Measurements from ENCODE around the gene ULBP1.
A peak's percentile ranks its signal among the peaks of the same experiment; 100 is the strongest.
"Not testable (repeated sequence)": the region's sequence is repeated elsewhere in the genome, so short reads cannot be mapped to it uniquely, and the experiment has no call there.

ULBP1 gene

GRCh38 chr6:149963462-149964307 is at the start of gene ULBP1:
Gene ULBP1, plus strand, starts transcription at chr6:149963943. Its CDS starts 107 bp downstream, at chr6:149964050.
- DNase-seq: peak; percentile 80

GRCh38 chr6:149915970-149916865 is 47.5 kb upstream of the ULBP1 start:
- DNase-seq: no peak

- DNase-seq: no peak
Observed at GRCh38 chr6:149917679-149918078, 46.1 kb upstream of the ULBP1 start.

- no peak for DNase-seq
Observed at GRCh38 chr6:149918151-149918905, 45.4 kb upstream of the ULBP1 start.

GRCh38 chr6:149919126-149919833 is 44.5 kb upstream of the ULBP1 start:
- not testable (repeated sequence) for DNase-seq

- DNase-seq: no peak
Observed at GRCh38 chr6:149919834-149920225, 43.9 kb upstream of the ULBP1 start.

GRCh38 chr6:149921361-149921760 is 42.4 kb upstream of the ULBP1 start:
- no peak for DNase-seq

- not testable (repeated sequence) for DNase-seq
Observed at GRCh38 chr6:149922091-149922490, 41.7 kb upstream of the ULBP1 start.

- peak; percentile 76 for DNase-seq
Observed at GRCh38 chr6:149922642-149923326, 41.0 kb upstream of the ULBP1 start, which contains the start of gene RAET1G. Gene RAET1G, minus strand, starts transcription at chr6:149923121. Its CDS starts 111 bp downstream, at chr6:149923010.

- no peak for DNase-seq
Observed at GRCh38 chr6:149923327-149923986, 40.3 kb upstream of the ULBP1 start.

GRCh38 chr6:149924206-149924932 is 39.4 kb upstream of the ULBP1 start:
- no peak for DNase-seq

- no peak for DNase-seq
Observed at GRCh38 chr6:149924933-149925252, 38.9 kb upstream of the ULBP1 start.

GRCh38 chr6:149925253-149925973 is 38.3 kb upstream of the ULBP1 start:
- no peak for DNase-seq

- DNase-seq: peak; percentile 70
Observed at GRCh38 chr6:149925974-149926777, 37.6 kb upstream of the ULBP1 start.

- DNase-seq: not testable (repeated sequence)
Observed at GRCh38 chr6:149927025-149927424, 36.7 kb upstream of the ULBP1 start.

- no peak for DNase-seq
Observed at GRCh38 chr6:149929422-149929821, 34.3 kb upstream of the ULBP1 start.

- no peak for DNase-seq
Observed at GRCh38 chr6:149931501-149931900, 32.2 kb upstream of the ULBP1 start.

GRCh38 chr6:149933036-149933435 is 30.7 kb upstream of the ULBP1 start:
- no peak for DNase-seq

- DNase-seq: no peak
Observed at GRCh38 chr6:149933461-149933860, 30.3 kb upstream of the ULBP1 start.
